ENCODE results near the gene CASZ1. TPM values are rescaled to one million over a fixed set of nuclear protein-coding genes. Genes with fewer than 3 reads are reported as not detected.

The CASZ1 gene
- total RNA-seq, 1 donor from 2014 or later = 63.6 TPM

GRCh38 chr1:10617931-10618885 lies 178.2 kb downstream of the CASZ1 start:
- Histone ChIP-seq H3K27me3 (no peaks in the 10 kb centered on the region), H3K36me3 (peaks cover 6% of the 10 kb centered on the region), H3K27ac (no peak overlapping the region), H3K4me1 (no peaks in the 10 kb centered on the region), H3K9me3 (no peaks in the 10 kb centered on the region), H3K4me3 (no peak overlapping the region)
- TF ChIP-seq, protein P1, sequence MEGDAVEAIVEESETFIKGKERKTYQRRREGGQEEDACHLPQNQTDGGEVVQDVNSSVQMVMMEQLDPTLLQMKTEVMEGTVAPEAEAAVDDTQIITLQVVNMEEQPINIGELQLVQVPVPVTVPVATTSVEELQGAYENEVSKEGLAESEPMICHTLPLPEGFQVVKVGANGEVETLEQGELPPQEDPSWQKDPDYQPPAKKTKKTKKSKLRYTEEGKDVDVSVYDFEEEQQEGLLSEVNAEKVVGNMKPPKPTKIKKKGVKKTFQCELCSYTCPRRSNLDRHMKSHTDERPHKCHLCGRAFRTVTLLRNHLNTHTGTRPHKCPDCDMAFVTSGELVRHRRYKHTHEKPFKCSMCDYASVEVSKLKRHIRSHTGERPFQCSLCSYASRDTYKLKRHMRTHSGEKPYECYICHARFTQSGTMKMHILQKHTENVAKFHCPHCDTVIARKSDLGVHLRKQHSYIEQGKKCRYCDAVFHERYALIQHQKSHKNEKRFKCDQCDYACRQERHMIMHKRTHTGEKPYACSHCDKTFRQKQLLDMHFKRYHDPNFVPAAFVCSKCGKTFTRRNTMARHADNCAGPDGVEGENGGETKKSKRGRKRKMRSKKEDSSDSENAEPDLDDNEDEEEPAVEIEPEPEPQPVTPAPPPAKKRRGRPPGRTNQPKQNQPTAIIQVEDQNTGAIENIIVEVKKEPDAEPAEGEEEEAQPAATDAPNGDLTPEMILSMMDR (IDR thresholded peaks at IDR 0.05) = no peak
- ATAC-seq (no peak), DNase-seq (no peak)
- intact Hi-C loops (cut with DNase I) = no loop called here

DNA sequence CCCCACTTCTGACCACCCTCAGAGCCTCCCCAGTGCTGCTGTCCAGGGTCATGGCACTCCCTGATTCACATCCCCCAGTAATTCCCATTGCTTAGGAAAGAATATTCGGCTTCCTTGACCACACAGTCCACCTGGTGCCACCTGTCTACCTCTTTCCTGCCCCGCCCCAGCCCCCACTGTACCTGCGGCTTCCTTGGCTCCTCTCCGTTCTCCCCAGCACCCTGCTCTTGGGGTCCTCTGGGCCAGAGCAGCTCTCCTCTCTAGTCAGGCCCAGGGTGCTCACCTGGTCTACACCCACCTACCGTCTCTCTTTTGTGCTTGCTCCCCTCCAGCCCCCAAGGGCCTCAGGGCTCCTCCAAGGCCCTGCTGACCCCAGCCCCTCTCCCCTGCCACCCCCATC lies 179.1 kb downstream of the CASZ1 start:
- Histone ChIP-seq H3K4me3 (no peak overlapping the region), H3K27me3 (no peaks in the 10 kb centered on the region), H3K9me3 (no peaks in the 10 kb centered on the region), H3K27ac (no peak overlapping the region), H3K4me1 (no peaks in the 10 kb centered on the region), H3K36me3 (peaks cover 4% of the 10 kb centered on the region)
- DNase-seq (no peak), ATAC-seq (no peak)
- intact Hi-C loops (cut with DNase I) = no loop called here
- TF ChIP-seq, protein P1 (IDR thresholded peaks at IDR 0.05) = no peak

- Histone ChIP-seq H3K9me3 (no peaks in the 10 kb centered on the region), H3K36me3 (peaks cover 4% of the 10 kb centered on the region), H3K4me3 (no peak overlapping the region), H3K27ac (no peak overlapping the region), H3K4me1 (no peaks in the 10 kb centered on the region), H3K27me3 (no peaks in the 10 kb centered on the region)
- DNase-seq = no peak
- TF ChIP-seq, protein P1 (IDR thresholded peaks at IDR 0.05) = no peak
- intact Hi-C loops (cut with DNase I) = no loop called here
- no peak for ATAC-seq
These were observed 179.8 kb downstream of the CASZ1 start for GRCh38 chr1:10616696-10617095.

DNA sequence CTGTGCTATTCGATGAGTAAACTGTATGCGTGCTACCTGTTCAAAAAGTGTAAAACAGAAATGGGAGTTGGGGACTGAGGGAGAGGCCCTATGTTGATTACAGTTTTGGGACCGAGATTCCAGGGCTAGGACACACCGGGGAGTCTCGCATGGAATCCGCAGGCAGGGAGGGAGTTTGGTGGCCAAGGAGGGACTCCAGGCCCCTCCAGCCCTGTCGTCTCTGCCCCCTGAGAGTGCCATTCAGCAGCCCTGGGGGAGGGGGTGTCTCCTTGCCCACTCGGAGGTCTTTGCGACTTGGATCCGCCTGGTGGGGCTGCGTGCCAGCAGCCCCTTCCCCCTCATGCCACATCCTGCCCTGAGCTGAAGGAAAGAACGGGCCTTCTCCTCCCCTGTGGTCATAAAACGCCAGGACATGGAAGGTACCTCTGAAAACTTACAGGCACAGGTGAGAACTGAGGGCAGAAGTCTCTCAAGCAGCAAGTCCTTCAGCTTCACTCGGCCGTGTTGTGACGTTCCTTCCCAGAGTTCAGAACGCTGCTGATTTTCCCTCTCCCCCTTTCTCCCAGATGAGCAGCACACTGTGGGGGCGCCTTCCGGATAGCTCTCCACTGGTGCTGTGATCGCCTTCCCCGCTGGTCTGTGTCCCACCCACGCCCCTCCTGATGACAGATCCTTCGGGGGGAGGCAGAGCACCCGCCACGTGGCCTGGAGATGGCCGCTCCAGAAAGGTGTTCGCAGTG lies 180.3 kb downstream of the CASZ1 start:
- Histone ChIP-seq H3K27ac (no peak overlapping the region), H3K27me3 (no peaks in the 10 kb centered on the region), H3K4me3 (no peak overlapping the region), H3K9me3 (no peaks in the 10 kb centered on the region), H3K36me3 (peaks cover 4% of the 10 kb centered on the region), H3K4me1 (no peaks in the 10 kb centered on the region)
- TF ChIP-seq, protein P1 (IDR thresholded peaks at IDR 0.05) = no peak
- no peak for DNase-seq
- ATAC-seq = no peak
- intact Hi-C loops (cut with DNase I) = no loop called here

GRCh38 chr1:10615332-10615731 lies 181.1 kb downstream of the CASZ1 start:
- no peak overlapping the region for H3K27ac ChIP-seq
- H3K36me3 ChIP-seq = peaks cover 4% of the 10 kb centered on the region
- TF ChIP-seq, protein P1 (IDR thresholded peaks at IDR 0.05) = no peak
- no peaks in the 10 kb centered on the region for H3K27me3 ChIP-seq
- ATAC-seq (peak; percentile 65), DNase-seq (no peak)
- no peak overlapping the region for H3K4me3 ChIP-seq
- intact Hi-C loops (cut with DNase I) = no loop called here
- H3K4me1 ChIP-seq = no peaks in the 10 kb centered on the region
- H3K9me3 ChIP-seq = no peaks in the 10 kb centered on the region
